NCI-H2196 treated with DMSO at 0.1 percent for 48 hours (cell line): ENCODE results near the gene APOA4.

Source experiments
- DNase-seq: peaks from one replicate; lab custom pipeline; 2025; ENCODE audit not compliant: unreplicated experiment; lab: John Stamatoyannopoulos, UW

The APOA4 gene

DNA sequence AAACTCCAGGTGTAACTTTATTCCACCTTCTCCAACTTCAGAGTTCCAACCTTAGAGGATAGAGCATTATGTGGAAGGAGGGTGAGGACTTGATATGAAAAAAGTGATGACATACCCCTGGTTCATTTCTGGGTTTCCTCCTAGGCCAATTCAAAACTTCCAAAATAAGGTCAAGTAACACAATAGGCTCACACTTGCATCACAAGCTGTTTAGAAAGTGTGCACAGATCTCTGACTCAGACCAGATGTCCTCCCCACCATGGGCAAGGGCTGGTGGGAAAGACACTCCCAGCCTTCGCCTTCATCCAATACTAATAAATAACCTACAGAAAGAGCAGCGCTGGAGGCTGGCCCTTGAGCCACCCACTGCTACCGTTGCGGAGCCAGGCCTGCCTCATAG lies 44.5 kb downstream of the APOA4 start:
- no peak for DNase-seq

DNA sequence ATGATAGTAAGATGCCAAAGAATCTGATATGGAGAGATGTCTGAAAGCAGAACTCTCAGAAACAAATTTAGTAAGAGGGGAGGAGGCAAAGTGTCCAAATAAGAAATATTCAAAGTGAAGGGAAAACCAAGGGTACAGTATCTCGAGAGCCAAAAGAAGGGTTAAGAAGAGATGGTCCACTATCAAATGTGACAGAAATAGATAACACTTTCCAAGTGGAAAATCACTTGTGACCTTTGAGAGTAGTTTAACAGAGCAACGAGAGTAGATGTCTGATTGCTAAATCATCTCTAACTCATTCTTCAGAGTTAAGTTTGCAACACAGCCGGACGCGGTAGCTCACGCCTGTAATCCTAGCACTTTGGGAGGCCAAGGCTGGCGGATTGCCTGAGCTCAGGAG lies 46.0 kb downstream of the APOA4 start:
- no peak for DNase-seq

DNA sequence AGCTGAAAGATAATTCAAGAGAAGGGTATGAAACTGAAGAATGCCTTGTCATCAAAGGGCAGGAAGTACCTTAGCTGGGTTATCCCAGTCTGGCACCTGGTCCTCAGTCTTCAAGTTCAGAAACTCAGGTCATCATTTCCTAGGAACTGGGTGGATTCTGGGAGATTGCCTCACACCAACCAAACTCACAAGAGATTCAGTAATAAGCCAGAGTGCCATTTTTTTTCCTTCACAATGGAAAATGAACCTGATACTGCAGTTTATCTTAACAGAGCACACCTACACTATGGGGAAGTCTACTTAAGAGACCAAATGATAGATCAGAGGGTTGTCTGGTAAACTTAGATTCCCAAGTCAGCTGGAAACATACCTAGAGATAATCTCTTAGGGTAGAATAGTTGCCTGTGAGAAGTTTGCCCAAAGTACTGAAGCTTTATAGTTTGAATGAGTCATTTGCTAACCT lies 46.6 kb downstream of the APOA4 start:
- no peak for DNase-seq

DNA sequence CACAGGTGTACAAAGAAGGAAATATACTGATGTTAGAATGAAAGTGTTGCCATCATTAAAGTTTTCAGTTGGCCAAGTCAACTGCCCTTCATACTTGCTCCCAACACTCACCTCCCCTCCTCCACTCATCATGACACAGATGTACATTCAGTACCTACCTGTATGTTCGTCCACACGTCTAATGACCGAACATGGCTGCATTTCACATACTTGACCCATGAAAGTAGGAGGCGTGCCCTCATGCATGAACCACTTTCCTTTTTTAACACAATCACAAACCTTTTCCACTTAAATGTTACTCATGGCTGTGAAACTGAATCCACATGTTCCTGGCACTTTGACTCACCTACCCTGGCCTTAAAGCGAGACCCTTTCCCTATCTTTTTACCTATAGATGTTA lies 47.1 kb downstream of the APOA4 start:
- DNase-seq: no peak

DNA sequence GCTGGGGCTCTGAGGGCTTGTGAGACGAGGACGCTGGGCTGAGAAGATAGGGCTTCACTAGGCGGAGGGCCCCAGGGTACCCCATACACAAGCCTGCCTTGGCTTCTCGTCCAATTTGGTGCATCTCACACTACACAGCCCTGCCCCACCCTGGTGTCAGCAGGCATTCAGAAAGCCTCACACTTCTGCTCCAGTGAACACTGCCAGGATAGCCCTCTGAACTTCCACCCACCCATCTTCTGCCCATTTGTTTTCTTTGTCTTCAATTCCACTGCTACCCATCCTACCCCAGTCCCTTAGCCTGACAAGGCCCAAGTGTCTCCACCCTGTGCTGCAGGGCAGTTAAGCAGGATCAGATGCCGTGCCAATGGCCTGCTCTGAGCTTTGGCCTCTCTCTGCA lies 48.4 kb downstream of the APOA4 start:
- DNase-seq: no peak

DNA sequence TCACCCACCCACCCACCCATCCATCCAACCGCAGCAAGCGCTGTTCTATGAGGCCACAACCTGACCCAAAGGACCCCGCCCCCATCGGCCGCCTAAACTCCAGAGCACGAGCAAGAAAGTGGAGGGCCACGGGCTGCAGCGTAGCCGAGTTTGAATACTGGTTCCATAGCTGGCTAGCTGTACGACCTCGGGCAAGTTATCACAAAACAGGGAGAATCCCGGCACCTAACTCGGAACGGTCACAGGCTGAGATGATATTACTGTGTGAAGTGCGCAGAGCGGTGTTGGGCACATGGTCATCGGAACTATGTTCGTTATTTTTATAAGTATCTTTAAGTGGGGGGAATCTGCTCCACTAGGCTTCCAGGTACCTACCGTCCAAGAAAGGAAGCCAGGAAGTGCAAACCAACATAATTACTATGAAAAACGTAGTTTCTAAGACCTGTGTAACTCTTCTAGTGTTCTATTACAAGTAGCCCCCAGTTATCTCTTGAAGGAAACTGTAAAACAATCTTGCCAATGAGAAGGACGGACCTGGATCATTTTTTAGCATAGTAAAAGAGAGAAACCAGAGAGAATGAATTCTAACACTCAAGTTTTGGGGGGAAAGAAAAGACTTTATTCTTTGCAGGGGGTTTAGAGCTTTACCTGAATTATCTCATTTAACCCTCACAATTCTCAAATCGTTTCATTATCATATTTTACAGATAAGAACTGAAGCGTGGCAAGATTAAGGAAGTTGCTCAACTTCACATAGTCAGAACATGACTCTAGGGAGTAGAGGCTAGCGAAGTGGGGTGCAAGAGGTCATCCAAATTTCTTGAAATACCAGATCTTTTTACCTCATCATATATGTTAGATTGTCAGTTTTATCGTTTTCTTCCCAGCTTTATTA lies 49.7 kb downstream of the APOA4 start:
- DNase-seq: peak; percentile 69

DNA sequence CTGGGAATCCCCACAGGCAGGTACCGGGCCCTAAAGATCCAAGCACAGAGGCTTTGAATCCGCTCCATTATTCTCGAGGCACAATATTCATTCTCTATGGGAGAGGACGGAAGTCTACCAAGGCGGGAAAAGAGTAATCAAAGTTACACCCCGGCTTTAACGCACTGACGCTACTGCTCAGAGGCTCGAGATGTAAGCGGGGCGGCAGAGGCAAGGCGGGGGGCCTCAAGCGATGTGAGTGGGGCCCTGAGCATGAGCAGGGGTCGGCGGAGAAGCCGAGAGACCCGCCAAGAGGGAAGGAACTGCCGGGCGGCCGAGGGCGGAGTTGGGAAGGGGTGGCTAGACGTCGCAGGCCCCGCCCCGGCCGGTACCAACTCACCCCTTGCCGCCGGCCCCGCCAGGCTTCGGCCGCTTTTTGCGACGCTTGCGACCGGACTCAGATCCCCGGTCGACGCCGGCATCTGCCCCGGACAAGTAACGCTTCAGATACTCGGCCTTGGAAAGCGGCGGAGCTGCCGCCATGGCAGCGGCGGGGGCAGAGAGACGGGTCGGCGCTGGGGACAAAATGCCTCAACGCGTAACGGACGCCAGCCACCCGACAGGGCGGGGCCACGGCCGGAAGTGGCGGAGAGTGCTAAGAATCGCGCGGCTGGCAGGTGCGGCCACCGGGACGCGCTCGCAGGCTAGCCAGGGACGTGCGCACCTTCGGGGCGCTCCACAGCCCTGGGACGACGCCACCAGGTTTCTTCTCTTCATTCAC lies 50.5 kb downstream of the APOA4 start, which contains the start of gene BUD13:
Gene BUD13, minus strand, starts transcription at position 545 of the 760 bp plus-strand sequence. Its CDS starts 23 bp downstream, at position 522.
- DNase-seq: peak; percentile 69

DNA sequence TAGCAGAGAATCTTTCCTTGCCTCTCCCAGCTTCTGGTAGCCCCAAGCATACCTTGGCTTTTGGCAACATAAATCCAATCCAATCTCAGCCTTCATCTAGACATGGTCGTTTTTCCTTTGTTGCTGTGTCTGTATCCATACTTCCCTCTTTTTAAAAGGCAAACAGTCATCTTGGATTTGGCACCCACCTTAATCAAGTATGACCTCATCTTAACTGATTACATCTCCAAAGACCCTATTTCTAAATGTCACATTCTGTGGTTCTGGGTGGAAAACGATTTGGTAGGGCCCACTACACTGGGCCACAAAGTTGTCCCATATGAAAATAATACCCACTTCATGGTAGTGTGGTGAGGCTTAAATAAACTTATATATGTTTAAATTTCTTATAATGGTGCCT lies 51.2 kb downstream of the APOA4 start:
- DNase-seq: no peak
